Measurements from ENCODE around the gene HEY2. TPM values are rescaled to one million over a fixed set of nuclear protein-coding genes. Genes with fewer than 3 reads are reported as not detected.

The HEY2 gene
- total and polyA plus RNA-seq, 10 of the 15 experiments (the other 5 are each of a cell fraction or from before 2014, with no cell fraction given) = 0.01 to 0.32 (median 0.08) TPM; not detected in 4

- POLR2A ChIA-PET = no interaction called here
- BruUV-seq (replicated peaks) = no TSS peak
- Histone ChIP-seq H3K4me2 (ENCODE audit: control insufficient read depth, insufficient read depth) (no peak overlapping the region), H3K36me3 (ENCODE audit: control insufficient read depth in 2 of 2, insufficient read depth in 2 of 2, low read length in 1 of 2) (no peaks in the 10 kb centered on the region), H2AFZ (ENCODE audit: control insufficient read depth, low read depth, low read length) (no peak overlapping the region), H3K9me3 (replicated peaks; ENCODE audit: control insufficient read depth, insufficient read depth, low read length) (no peaks in the 10 kb centered on the region), H4K20me1 (ENCODE audit: control insufficient read depth, insufficient read depth) (no peaks in the 10 kb centered on the region), H3K27me3 (replicated peaks in 1 of 2; ENCODE audit: control insufficient read depth in 2 of 2, insufficient read depth in 2 of 2, low read length in 1 of 2) (no peaks in the 10 kb centered on the region), H3K4me3 (no peak overlapping the region), H3K9ac (ENCODE audit: control insufficient read depth, insufficient read depth, low read length) (no peak overlapping the region), H3K4me1 (ENCODE audit: control insufficient read depth, insufficient read depth, low read length) (no peaks in the 10 kb centered on the region), H3K79me2 (ENCODE audit: control insufficient read depth, insufficient read depth, low read length) (no peaks in the 10 kb centered on the region), H3K27ac (ENCODE audit: control insufficient read depth, insufficient read depth) (no peak overlapping the region)
- 53% methylated on average over 2 of the region's 2 CpGs for WGBS (ENCODE audit: insufficient coverage, insufficient replicate concordance, low lambda C conversion rate, missing lambda C conversion rate)
- ATAC-seq (no peak; the same call in 2 of the 3 replicates), DNase-seq (ENCODE audit: low read depth, low spot score) (no peak), FAIRE-seq (no peak)
- intact Hi-C loops (cut with micrococcal nuclease; ENCODE audit: unreplicated experiment) (loop anchor here (10.0 kb wide), 2 partner anchors 569 to 609 kb away; partner anchors contain the start of gene TPD52L1), in situ Hi-C loops (cut with MboI) (loop anchor here (10.0 to 25.0 kb wide), 4 partner anchors 239 to 1348 kb away; partner anchors contain the start of genes RSPO3 and TPD52L1)
- RAD21 ChIA-PET (ENCODE audit: unreplicated experiment) = interaction anchor here (0.6 to 1.4 kb wide), 2 partner anchors 11 to 134 kb away, joined by 3 to 5 read pairs; no protein-coding TSS in a partner anchor
- SMC1A ChIA-PET (ENCODE audit: uncharacterized antibody, unreplicated experiment) = interaction anchor here (0.6 to 5.8 kb wide), 7 partner anchors 10 to 582 kb away, joined by 3 to 49 read pairs (median 4); no protein-coding TSS in a partner anchor
- CTCF ChIA-PET = interaction anchor here (1.3 to 7.5 kb wide), 5 partner anchors 9 to 451 kb away, joined by 3 to 116 read pairs (median 6); no protein-coding TSS in a partner anchor
- TF ChIP-seq RUNX3 (IDR thresholded peaks at IDR 0.05; ENCODE audit: low read length) (peak; percentile 80), DPF2 (IDR thresholded peaks at IDR 0.05) (no peak), CEBPB (IDR thresholded peaks at IDR 0.05; ENCODE audit: borderline replicate concordance in 1 of 2, low read depth in 2 of 2, low read length in 2 of 2) (no peak), HDGF (IDR thresholded peaks at IDR 0.05) (no peak), SIN3A (IDR thresholded peaks at IDR 0.05; ENCODE audit: low read depth, low read length) (no peak), SUZ12 (IDR thresholded peaks at IDR 0.05; ENCODE audit: unreplicated experiment) (no peak), EP300 (IDR thresholded peaks at IDR 0.05; ENCODE audit: borderline replicate concordance in 1 of 2, control insufficient read depth in 1 of 2, low read depth in 2 of 2, low read length in 2 of 2) (no peak), CHD1 (IDR thresholded peaks at IDR 0.05; ENCODE audit: low read depth, low read length) (no peak), MEF2B (IDR thresholded peaks at IDR 0.05; ENCODE audit: partially characterized antibody, poor library complexity, severe bottlenecking) (no peak), CREB1 (IDR thresholded peaks at IDR 0.05; ENCODE audit: low read depth) (peak; percentile 69; the same call in 1 of the 2 replicates), EGR1 (IDR thresholded peaks at IDR 0.05; ENCODE audit: borderline replicate concordance in 1 of 2, low read depth in 2 of 2, low read length in 2 of 2) (no peak), ZBED1 (IDR thresholded peaks at IDR 0.05; ENCODE audit: borderline replicate concordance) (no peak; the same call in 1 of the 2 replicates), ATF7 (IDR thresholded peaks at IDR 0.05; ENCODE audit: low read depth) (0 out of 2 replicates have a peak, but pooled peaks have one; percentile 22), SUPT20H (IDR thresholded peaks at IDR 0.05; ENCODE audit: borderline replicate concordance, control insufficient read depth, low read depth, low read length) (no peak)
- TF ChIP-seq, protein P1, sequence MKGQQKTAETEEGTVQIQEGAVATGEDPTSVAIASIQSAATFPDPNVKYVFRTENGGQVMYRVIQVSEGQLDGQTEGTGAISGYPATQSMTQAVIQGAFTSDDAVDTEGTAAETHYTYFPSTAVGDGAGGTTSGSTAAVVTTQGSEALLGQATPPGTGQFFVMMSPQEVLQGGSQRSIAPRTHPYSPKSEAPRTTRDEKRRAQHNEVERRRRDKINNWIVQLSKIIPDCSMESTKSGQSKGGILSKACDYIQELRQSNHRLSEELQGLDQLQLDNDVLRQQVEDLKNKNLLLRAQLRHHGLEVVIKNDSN (IDR thresholded peaks at IDR 0.05; ENCODE audit: borderline replicate concordance, extremely low read length, insufficient read depth, low read depth, low read length) = no peak
- TF ChIP-seq, protein P2, sequence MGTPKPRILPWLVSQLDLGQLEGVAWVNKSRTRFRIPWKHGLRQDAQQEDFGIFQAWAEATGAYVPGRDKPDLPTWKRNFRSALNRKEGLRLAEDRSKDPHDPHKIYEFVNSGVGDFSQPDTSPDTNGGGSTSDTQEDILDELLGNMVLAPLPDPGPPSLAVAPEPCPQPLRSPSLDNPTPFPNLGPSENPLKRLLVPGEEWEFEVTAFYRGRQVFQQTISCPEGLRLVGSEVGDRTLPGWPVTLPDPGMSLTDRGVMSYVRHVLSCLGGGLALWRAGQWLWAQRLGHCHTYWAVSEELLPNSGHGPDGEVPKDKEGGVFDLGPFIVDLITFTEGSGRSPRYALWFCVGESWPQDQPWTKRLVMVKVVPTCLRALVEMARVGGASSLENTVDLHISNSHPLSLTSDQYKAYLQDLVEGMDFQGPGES (IDR thresholded peaks at IDR 0.05) = no peak
- TF ChIP-seq, protein P3, sequence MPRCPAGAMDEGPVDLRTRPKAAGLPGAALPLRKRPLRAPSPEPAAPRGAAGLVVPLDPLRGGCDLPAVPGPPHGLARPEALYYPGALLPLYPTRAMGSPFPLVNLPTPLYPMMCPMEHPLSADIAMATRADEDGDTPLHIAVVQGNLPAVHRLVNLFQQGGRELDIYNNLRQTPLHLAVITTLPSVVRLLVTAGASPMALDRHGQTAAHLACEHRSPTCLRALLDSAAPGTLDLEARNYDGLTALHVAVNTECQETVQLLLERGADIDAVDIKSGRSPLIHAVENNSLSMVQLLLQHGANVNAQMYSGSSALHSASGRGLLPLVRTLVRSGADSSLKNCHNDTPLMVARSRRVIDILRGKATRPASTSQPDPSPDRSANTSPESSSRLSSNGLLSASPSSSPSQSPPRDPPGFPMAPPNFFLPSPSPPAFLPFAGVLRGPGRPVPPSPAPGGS (IDR thresholded peaks at IDR 0.05; ENCODE audit: borderline replicate concordance, insufficient read depth, low read depth, low read length, poor library complexity, severe bottlenecking) = peak; percentile 74
Observed at GRCh38 chr6:125764121-125764671, 14.8 kb downstream of the HEY2 start.
